GM12878 (cell line): ENCODE data around the gene MRPL2. TPM values are rescaled to one million over a fixed set of nuclear protein-coding genes. Genes with fewer than 3 reads are reported as not detected.

Experiments
- ATAC-seq: fragments of 200-7000 bp; cut with Tn5 transposase; 3 replicates; pipeline ENCODE4 v1.9.1; 2020; ENCODE audit warnings: mild to moderate bottlenecking, moderate library complexity
- BruUV-seq: library from RNA; stranded (reverse); fragments of 400-500 nt; replicated peaks from 2 replicates; lab custom pipeline; 2021; lab: Mats Ljungman, UMichigan
- CTCF ChIA-PET: fragments of 300-600 bp; sonication (Branson Sonifier 250); formaldehyde crosslinking; extraction: SDS; loops from one replicate; lab custom pipeline; 2021; ENCODE audit warnings: inconsistent platforms; lab: Yijun Ruan, JAX
- POLR2A ChIA-PET: fragments of 350-600 bp; formaldehyde crosslinking; extraction: SDS; loops from one replicate; lab custom pipeline; 2021; ENCODE audit warnings: inconsistent platforms; lab: Charles Lee
- RAD21 ChIA-PET: fragments of 300-600 bp; sonication (Branson Sonifier 250); formaldehyde crosslinking; loops from one replicate; lab custom pipeline; 2023; ENCODE audit warnings: antibody characterized with exemption; ENCODE audit not compliant: unreplicated experiment; lab: Charles Lee
- SMC1A ChIA-PET: fragments of 300-600 bp; sonication (Branson Sonifier 250); formaldehyde crosslinking; loops from one replicate; lab custom pipeline; 2023; ENCODE audit not compliant: unreplicated experiment, uncharacterized antibody; lab: Charles Lee
- DNase-seq: peaks from one replicate; pipeline ENCODE4 v3.0.0-alpha.2; 2011; ENCODE audit warnings: low read depth, low spot score
- FAIRE-seq: peaks from 3 replicates; lab custom pipeline; 2011; peaks lifted over from hg19 to GRCh38; lab: Jason Lieb, UNC
- H2AFZ ChIP-seq: 2 replicates; pipeline ENCODE4 v1.6.0; 2011; ENCODE audit warnings: low read depth, low read length, control low read depth; ENCODE audit not compliant: control insufficient read depth
- H3K27ac ChIP-seq: 2 replicates; pipeline ENCODE4 v1.5.1; 2011; ENCODE audit warnings: control low read depth; ENCODE audit not compliant: control insufficient read depth, insufficient read depth
- H3K27me3 ChIP-seq, 2 experiments: replicated peaks in 1 of 2; 2 replicates each; pipeline versions ENCODE4 v1.6.0 to v1.6.1; 2011; ENCODE audit warnings: low read length in 1 of 2; ENCODE audit not compliant: control insufficient read depth in 2 of 2, insufficient read depth in 2 of 2
- H3K36me3 ChIP-seq, 2 experiments: 2 replicates each; pipeline ENCODE4 v1.5.1; 2011; ENCODE audit warnings: low read length in 1 of 2; ENCODE audit not compliant: control insufficient read depth in 2 of 2, insufficient read depth in 2 of 2
- H3K4me1 ChIP-seq: 2 replicates; pipeline ENCODE4 v1.6.1; 2011; ENCODE audit warnings: mild to moderate bottlenecking, low read length, moderate library complexity, mixed read lengths; ENCODE audit not compliant: control insufficient read depth, insufficient read depth
- H3K4me2 ChIP-seq: 2 replicates; pipeline ENCODE4 v1.6.0; 2011; ENCODE audit warnings: control low read depth; ENCODE audit not compliant: control insufficient read depth, insufficient read depth
- H3K4me3 ChIP-seq: fragments of 200-600 bp; sonication (generic); 2 replicates; pipeline ENCODE4 v1.5.1; 2016
- H3K79me2 ChIP-seq: 2 replicates; pipeline ENCODE4 v1.6.0; 2011; ENCODE audit warnings: low read length; ENCODE audit not compliant: control insufficient read depth, insufficient read depth
- H3K9ac ChIP-seq: 2 replicates; pipeline ENCODE4 v1.8.0; 2011; ENCODE audit warnings: low read length, control low read depth, mixed read lengths; ENCODE audit not compliant: control insufficient read depth, insufficient read depth
- H3K9me3 ChIP-seq: replicated peaks from 3 replicates; pipeline ENCODE4 v1.5.1; 2011; ENCODE audit warnings: mild to moderate bottlenecking, low read length; ENCODE audit not compliant: control insufficient read depth, insufficient read depth
- H4K20me1 ChIP-seq: 2 replicates; pipeline ENCODE4 v1.6.0; 2011; ENCODE audit not compliant: control insufficient read depth, insufficient read depth
- CBX3 ChIP-seq: fragments of 200-600 bp; sonication (generic); IDR thresholded peaks from 2 replicates; pipeline ENCODE4 v1.6.1; 2016; ENCODE audit warnings: low read depth, borderline replicate concordance
- ESRRA ChIP-seq: IDR thresholded peaks from 2 replicates; pipeline ENCODE4 v1.6.1; 2012; ENCODE audit warnings: mild to moderate bottlenecking, low read length, improper control_type of control experiment
- FOXK2 ChIP-seq: fragments of 450-650 bp; IDR thresholded peaks from 2 replicates; pipeline ENCODE4 v1.6.1; 2017; ENCODE audit warnings: mild to moderate bottlenecking, moderate library complexity
- MEF2A ChIP-seq: IDR thresholded peaks from 2 replicates; pipeline ENCODE4 v1.6.1; 2011; ENCODE audit warnings: low read depth, mild to moderate bottlenecking, low read length, moderate library complexity; ENCODE audit not compliant: insufficient read depth
- MXI1 ChIP-seq: fragments of 150-350 bp; IDR thresholded peaks from 2 replicates; pipeline ENCODE4 v1.6.1; 2011; ENCODE audit warnings: low read depth, mild to moderate bottlenecking, inconsistent platforms, low read length, improper control_type of control experiment
- RCOR1 ChIP-seq: conservative IDR thresholded peaks from 2 replicates; pipeline ENCODE4 v1.6.1; 2012; ENCODE audit warnings: low read depth, low read length, improper control_type of control experiment
- RELA ChIP-seq: fragments of 450-650 bp; IDR thresholded peaks from 2 replicates; pipeline ENCODE4 v1.8.0; 2014; ENCODE audit warnings: borderline replicate concordance; ENCODE audit not compliant: partially characterized antibody
- SRF ChIP-seq, 2 experiments: IDR thresholded peaks; 2 replicates each; pipeline ENCODE4 v1.6.1; 2011; ENCODE audit warnings: low read depth in 2 of 2, low read length in 2 of 2, mild to moderate bottlenecking in 1 of 2, moderate library complexity in 1 of 2
- TAF1 ChIP-seq: IDR thresholded peaks from 2 replicates; pipeline ENCODE4 v1.6.1; 2011; ENCODE audit warnings: mild to moderate bottlenecking, low read depth, low read length, borderline replicate concordance
- ZNF217 ChIP-seq: fragments of 450-650 bp; IDR thresholded peaks from 2 replicates; pipeline ENCODE4 v1.6.1; 2017; ENCODE audit warnings: antibody characterized with exemption, mild to moderate bottlenecking
- WGBS: methylation state at CpG from one replicate; pipeline ENCODE4 v1.1.6; 2016; ENCODE audit warnings: low lambda C conversion rate; ENCODE audit not compliant: insufficient replicate concordance, insufficient coverage; ENCODE audit errors: missing lambda C conversion rate; 5-methylcytosine and 5-hydroxymethylcytosine counted together
- in situ Hi-C: fragments of 300-500 bp; cut with MboI; formaldehyde crosslinking; loops from 9 replicates; pipeline ENCODE4 v1.14.3; 2018; ENCODE audit warnings: mixed read lengths
- intact Hi-C: fragments of 100-400 bp; cut with micrococcal nuclease; formaldehyde crosslinking; loops from one replicate; pipeline ENCODE4 v1.14.2; 2022; ENCODE audit not compliant: unreplicated experiment
- polyA plus RNA-seq, 11 experiments: library from polyadenylated mRNA; depleted of rRNA in 4 of 11; unstranded in 6 of 11; stranded (reverse) in 5 of 11; fragments of >200 nt; fragmentation: Nextera tagmentation in 4 of 11; fragmentation: Illumina TruSeq in 1 of 11; extraction: Ambion mirVana in 4 of 11; extraction: Trizol in 1 of 11; gene quantifications; 1 replicate in 1 of 11; 2 replicates in 10 of 11; pipeline versions ENCODE4 v1.2.1 to v1.2.3, GENCODE V29; 2011 to 2016; ENCODE audit warnings: inconsistent platforms in 2 of 11, missing spikeins in 2 of 11, low read depth in 1 of 11
- total RNA-seq, 4 experiments: library from RNA; depleted of rRNA in 3 of 4; stranded (reverse); fragments of >200 nt in 3 of 4; fragmentation: Illumina TruSeq in 1 of 4; extraction: Trizol in 1 of 4; gene quantifications; 2 replicates each; pipeline versions ENCODE4 v1.2.1 to v1.2.3, GENCODE V29; 2013 to 2021
- TF ChIP-seq, protein P1 (sequence below): IDR thresholded peaks from 2 replicates; pipeline ENCODE4 v1.6.1; 2012; ENCODE audit warnings: low read depth, low read length, improper control_type of control experiment
- TF ChIP-seq, protein P2 (sequence below): fragments of 450-650 bp; formaldehyde crosslinking; IDR thresholded peaks from 2 replicates; pipeline ENCODE4 v1.4.0; 2022; ENCODE audit warnings: mild to moderate bottlenecking, moderate library complexity

Gene MRPL2
- total and polyA plus RNA-seq, 10 of the 15 experiments (the other 5 are each of a cell fraction or from before 2014, with no cell fraction given), result 29.7 to 125 (median 50.2) TPM

GRCh38 chr6:43101497-43101896 is 42.3 kb upstream of the MRPL2 start:
- WGBS, result 46% methylated on average over 3 of the region's 4 CpGs
- Histone ChIP-seq H3K79me2 (no peaks in the 10 kb centered on the region), H3K4me2 (no peak overlapping the region), H3K27ac (no peak overlapping the region), H3K27me3 (no peaks in the 10 kb centered on the region), H2AFZ (no peak overlapping the region), H3K4me3 (no peak overlapping the region), H3K36me3 (no peaks in the 10 kb centered on the region), H3K9me3 (no peaks in the 10 kb centered on the region), H4K20me1 (no peaks in the 10 kb centered on the region), H3K4me1 (peaks cover 8% of the 10 kb centered on the region), H3K9ac (no peak overlapping the region)
- ChIA-PET POLR2A (interaction anchor here (0.7 kb wide), 1 partner anchor 35 kb away, joined by 4 read pairs; no protein-coding TSS in a partner anchor), CTCF (interaction anchor here (0.7 kb wide), 1 partner anchor 114 kb away, joined by 6 read pairs; no protein-coding TSS in a partner anchor), RAD21 (interaction anchor here (0.7 kb wide), 1 partner anchor 10 kb away, joined by 3 read pairs; no protein-coding TSS in a partner anchor), SMC1A (interaction anchor here (0.6 kb wide), 1 partner anchor 25 kb away, joined by 3 read pairs; the partner anchor contains the start of gene PTK7)
- no peak for TF ChIP-seq MXI1
- TF ChIP-seq ESRRA, result no peak
- TF ChIP-seq, protein P1, sequence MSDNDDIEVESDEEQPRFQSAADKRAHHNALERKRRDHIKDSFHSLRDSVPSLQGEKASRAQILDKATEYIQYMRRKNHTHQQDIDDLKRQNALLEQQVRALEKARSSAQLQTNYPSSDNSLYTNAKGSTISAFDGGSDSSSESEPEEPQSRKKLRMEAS, result no peak
- no peak for TF ChIP-seq RCOR1
- no peak for TF ChIP-seq RELA
- in situ Hi-C loops (no loop called here), intact Hi-C loops (no loop called here)
- DNase-seq (no peak), ATAC-seq (no peak), FAIRE-seq (no peak)
- no TSS peak for BruUV-seq

DNA sequence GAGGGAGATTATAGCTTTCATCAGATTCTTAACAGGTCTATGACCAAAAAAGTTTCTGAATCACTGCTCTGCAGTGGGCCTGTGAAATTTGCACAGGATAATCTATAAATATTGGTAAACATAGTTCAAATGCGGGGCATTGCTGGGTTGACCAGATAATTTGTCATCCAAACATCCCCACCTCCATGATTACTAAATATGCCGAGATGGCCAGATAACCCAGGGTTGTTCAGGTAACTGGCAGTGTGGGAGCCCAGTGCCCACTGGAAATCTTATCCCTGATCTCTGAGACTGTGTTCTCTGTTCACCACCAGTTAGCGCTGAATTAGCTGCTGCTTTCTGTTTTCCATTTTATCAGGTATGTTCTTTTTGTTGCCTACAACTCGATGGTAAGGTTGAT is 38.3 kb upstream of the MRPL2 start:
- H3K4me1 ChIP-seq, result peaks cover 19% of the 10 kb centered on the region
- in situ Hi-C loops, result no loop called here
- H4K20me1 ChIP-seq, result no peaks in the 10 kb centered on the region
- no peaks in the 10 kb centered on the region for H3K36me3 ChIP-seq
- H2AFZ ChIP-seq, result no peak overlapping the region; the same call in 1 of the 2 replicates
- 81% methylated on average over 4 of the region's 4 CpGs for WGBS
- POLR2A ChIA-PET, result interaction anchor here (0.6 to 3.2 kb wide), 7 partner anchors 8 to 280 kb away, joined by 3 to 12 read pairs (median 4); partner anchors contain the start of gene CNPY3
- no TSS peak for BruUV-seq
- no peaks in the 10 kb centered on the region for H3K79me2 ChIP-seq
- H3K9me3 ChIP-seq, result no peaks in the 10 kb centered on the region
- CTCF ChIA-PET, result interaction anchor here (1.3 to 2.2 kb wide), 5 partner anchors 8 to 50 kb away, joined by 3 to 9 read pairs (median 4); no protein-coding TSS in a partner anchor
- no peak overlapping the region for H3K9ac ChIP-seq
- SMC1A ChIA-PET, result interaction anchor here (0.6 to 3.2 kb wide), 6 partner anchors 10 to 423 kb away, joined by 3 to 20 read pairs (median 3); no protein-coding TSS in a partner anchor
- intact Hi-C loops, result no loop called here
- no peak overlapping the region for H3K4me3 ChIP-seq
- H3K27me3 ChIP-seq, result no peaks in the 10 kb centered on the region
- FAIRE-seq, result no peak
- RAD21 ChIA-PET, result interaction anchor here (0.6 to 3.1 kb wide), 4 partner anchors 11 to 470 kb away, joined by 3 to 12 read pairs (median 4); no protein-coding TSS in a partner anchor
- no peak for ATAC-seq
- H3K4me2 ChIP-seq, result no peak overlapping the region
- DNase-seq, result no peak
- H3K27ac ChIP-seq, result no peak overlapping the region
- TF ChIP-seq, protein P2, sequence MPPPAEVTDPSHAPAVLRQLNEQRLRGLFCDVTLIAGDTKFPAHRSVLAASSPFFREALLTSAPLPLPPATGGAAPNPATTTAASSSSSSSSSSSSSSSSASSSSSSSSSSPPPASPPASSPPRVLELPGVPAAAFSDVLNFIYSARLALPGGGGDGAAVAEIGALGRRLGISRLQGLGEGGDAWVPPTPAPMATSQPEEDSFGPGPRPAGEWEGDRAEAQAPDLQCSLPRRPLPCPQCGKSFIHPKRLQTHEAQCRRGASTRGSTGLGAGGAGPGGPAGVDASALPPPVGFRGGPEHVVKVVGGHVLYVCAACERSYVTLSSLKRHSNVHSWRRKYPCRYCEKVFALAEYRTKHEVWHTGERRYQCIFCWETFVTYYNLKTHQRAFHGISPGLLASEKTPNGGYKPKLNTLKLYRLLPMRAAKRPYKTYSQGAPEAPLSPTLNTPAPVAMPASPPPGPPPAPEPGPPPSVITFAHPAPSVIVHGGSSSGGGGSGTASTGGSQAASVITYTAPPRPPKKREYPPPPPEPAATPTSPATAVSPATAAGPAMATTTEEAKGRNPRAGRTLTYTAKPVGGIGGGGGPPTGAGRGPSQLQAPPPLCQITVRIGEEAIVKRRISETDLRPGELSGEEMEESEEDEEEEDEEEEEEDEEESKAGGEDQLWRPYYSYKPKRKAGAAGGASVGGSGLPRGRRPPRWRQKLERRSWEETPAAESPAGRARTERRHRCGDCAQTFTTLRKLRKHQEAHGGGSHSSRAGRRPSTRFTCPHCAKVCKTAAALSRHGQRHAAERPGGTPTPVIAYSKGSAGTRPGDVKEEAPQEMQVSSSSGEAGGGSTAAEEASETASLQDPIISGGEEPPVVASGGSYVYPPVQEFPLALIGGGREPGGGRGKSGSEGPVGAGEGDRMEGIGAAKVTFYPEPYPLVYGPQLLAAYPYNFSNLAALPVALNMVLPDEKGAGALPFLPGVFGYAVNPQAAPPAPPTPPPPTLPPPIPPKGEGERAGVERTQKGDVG (CRISPR knock-in tag), result no peak
- TF ChIP-seq MEF2A (no peak), SRF (IDR thresholded peaks at IDR 0.05; ENCODE audit: low read depth in 2 of 2, low read length in 2 of 2) (no peak), CBX3 (no peak), FOXK2 (no peak), TAF1 (no peak), ZNF217 (no peak)
